GM18502 (cell line): ENCODE measurements around the gene SLCO3A1.
"Not testable (repeated sequence)": the region's sequence is repeated elsewhere in the genome, so short reads cannot be mapped to it uniquely, and the experiment has no call there.

ENCODE experiments used
- ATAC-seq: cut with Tn5 transposase; IDR thresholded peaks from one replicate; pipeline ENCODE4 v1.9.1; 2021; ENCODE audit warnings: mild to moderate bottlenecking; ENCODE audit not compliant: unreplicated experiment, poor library complexity

Gene SLCO3A1

DNA sequence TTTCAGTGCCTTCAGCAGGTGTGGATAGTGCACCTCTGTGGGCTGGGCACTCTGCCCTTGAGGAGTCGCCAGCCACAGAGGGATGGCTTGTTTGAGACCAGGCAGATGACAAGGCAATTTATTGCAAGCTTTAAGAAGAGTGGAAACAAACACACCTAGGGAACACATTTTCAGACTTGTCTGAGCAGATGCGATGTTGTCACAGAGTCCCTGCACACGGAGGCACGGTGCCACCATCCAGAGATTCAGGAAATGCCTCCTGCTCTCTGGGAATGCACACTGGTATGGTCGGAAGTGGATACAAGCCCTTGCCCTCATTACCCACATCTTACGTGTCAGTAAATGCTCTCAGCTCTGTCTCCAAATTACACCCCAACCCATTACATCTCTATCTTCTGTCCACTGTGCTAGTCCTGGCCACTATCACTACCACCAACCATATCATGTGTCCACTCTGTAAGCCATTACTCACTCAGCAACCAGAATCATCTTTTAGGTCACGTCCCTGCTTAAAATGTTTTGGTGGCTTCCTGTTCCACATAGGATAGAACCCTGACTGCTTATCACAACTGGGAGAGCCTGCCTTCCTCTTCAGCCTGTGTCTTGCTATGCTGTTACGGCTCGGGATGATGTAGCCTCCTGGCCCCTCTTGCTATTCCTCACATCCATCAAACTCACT is 196.9 kb downstream of the SLCO3A1 start:
- ATAC-seq = no peak

DNA sequence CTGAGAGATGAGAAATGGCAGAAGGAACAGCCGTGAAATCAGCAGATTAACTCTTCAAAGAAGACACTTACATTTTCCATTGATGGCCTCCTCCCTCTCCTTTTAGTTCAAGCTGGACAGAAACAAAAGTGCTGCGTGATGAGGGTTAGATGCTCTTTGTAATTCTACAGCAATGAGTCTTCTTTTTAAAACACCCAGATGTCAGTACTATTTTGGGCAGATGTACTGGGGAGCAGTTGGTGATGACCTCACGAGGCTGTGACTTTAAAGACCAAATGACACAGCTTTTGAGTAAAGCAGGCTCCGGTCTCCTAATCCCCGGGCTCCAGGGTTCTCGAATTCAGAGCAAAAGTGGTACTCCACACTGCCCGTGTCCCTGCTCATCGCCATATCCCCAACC is 198.2 kb downstream of the SLCO3A1 start:
- ATAC-seq = no peak

DNA sequence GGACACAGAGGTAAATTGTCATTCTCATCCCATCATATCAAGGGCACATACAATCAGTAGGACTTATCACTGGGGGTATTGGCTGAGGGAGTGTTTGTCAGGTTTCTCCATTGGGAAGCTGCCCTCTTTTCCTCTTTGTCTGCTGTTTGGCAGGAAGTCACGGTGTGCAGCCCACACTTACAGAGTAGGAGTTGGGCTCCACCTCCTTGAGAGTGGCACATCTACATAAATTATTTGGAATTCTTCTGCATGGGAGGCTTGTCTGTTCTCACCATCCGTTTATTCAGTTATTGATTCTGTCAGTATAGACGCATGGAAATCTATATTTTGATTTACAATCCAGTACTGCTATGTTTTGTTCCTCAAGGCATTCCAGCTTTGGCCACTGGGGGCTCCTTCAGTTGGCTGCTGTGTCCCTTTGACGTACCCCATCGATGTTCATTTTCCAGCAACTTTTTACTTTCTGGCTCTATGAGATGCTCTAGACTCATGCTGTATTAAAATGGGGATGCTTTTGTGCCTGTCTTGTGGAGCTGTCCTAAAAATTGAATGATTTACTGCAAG is 200.3 kb downstream of the SLCO3A1 start:
- no peak for ATAC-seq

DNA sequence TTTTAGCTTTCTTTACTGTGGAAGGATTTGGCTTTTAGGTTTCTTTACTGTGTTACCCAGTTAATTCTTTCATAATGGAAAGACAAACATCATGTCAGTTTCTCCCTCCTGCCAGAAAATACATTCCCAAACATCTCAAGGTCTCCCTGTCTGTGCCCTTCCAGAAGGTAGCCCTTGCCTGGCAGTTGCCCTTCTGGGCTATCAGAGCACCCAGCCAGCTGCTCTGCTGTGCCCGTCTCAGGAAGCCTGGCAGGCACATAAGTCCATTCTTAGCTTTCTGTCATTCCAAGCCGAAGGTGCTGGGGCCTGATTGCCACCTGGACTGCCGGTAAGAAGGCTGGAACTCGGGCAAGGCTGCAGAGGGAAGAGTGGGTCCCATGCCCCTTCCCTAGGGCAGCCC is 203.4 kb downstream of the SLCO3A1 start:
- ATAC-seq = no peak

DNA sequence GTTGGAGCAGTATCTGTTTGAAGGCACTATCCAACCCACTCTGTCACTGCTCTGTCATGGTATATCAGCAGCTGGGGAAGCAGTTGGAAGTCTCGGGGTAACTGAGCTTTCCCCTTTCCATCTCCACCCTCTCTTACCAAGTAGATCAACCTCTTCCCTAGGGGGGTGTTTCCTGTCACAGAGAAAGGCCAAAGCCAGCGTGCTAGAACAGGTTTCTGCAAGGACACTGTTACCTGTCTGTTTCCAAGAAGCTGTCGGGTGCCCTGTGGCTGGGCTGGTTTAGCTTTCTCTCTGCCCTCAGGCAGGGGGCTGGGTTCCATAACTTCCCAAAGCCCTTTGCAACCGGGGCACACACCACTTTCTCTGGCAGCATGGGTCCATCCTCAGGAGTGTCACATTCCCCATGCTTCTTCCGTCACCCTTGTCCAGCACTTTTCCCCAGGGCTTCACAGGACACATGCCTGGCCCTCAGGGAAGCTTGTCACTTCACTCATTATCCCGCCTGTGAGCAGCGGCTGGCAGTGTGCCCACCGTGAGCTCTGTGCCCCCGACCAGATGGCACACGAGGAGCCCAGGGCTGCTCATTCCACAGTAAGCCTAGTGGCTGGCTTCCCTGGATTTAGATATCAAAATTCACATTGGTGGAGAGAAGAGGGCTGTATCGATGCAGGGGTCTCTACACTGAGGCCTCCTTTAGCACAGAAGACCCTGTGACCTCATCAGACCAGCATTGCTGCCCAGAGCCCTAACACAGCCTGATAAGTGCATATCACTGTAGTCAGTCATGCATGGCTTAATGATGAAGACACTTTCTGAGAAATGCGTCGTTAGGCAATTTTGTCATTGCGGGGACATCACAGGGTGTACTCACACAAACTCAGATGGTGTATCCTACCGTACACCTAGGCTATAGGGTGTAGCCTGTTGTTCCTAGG is 205.8 kb downstream of the SLCO3A1 start:
- ATAC-seq = no peak

DNA sequence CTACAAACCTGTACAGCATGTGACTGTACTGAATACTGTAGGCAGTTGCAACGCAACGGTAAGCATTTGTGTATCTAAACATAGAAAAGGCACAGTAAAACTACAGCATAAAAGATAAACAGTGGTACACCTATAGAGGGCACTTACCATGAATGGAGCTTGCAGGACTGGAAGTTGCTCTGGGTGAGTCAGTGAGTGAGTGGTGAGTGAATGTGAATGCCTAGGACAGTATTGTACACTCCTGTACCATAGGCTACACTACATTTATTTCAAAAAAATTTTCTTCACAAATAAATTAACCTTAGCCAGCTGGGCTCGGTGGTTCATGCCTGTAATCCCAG is 206.4 kb downstream of the SLCO3A1 start:
- not testable (repeated sequence) for ATAC-seq

DNA sequence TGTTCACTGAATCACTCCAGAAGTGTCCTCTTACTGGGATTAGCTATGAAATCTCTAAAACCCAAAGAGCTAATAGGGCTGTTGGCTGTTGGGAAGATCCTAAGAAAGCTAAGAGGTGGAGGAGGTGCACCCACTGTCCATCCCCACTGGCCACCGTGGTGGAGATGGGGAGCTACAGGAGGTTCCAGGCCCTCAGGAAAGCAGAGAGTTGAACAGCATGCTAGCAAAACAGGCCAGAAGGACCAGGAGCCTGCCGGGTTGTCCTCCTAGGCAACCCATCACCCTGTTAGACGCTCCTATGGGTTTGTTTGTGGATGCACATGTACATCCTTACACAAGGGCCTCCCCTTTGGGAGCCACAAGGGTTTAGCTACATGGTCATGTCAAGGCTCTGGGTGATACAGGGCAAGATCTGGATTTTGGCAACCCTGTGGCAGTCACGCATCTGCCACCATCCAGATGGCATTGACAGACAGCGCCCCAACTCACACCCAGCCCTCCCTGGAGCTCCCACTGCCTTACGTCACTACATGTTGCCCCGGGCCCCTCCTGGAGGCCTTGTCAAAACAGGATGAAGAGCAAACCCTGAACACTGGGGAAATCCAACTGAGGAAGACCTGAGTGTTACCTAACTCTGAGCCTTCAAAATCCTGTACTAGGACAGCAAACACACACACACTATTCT is 208.1 kb downstream of the SLCO3A1 start:
- ATAC-seq = no peak

DNA sequence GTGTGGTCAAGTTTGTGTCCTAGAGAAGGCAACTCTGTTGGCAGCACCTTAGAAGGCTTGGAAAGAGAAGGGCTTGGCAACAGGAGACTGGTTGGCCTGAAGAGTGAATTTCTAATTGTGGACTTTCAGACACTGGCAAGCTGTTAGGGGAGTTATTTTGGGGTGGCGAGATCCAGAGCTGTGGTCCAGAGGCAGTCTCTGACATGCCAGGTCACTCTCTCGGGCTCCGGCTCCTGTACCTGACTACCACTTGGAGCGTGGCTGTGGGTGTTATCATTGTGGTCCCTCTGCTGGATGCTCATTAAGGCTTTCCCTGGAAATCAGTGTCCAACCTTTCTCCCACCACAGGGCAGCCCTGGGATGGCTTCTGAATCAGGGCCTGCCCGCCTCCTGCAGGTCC is 209.0 kb downstream of the SLCO3A1 start:
- no peak for ATAC-seq

DNA sequence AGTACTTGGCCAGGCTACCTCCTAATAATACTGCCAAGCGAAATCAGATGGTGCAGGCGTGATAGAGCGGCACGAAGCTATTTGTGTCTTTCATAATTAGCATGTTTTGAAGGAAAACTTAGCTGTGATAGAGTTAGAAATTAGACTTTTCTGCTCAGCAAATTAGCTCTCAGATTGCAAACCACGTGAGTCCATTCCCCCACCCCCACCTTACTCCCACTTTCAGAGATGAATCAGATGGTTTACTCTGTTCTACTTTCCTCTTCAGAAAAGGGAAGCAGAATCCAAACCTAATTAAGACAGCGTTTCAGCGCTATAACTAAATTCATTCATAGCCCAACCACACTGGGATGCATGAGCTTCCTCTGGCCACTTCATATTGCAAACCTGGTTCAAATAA is 214.6 kb downstream of the SLCO3A1 start:
- ATAC-seq = peak; percentile 39

DNA sequence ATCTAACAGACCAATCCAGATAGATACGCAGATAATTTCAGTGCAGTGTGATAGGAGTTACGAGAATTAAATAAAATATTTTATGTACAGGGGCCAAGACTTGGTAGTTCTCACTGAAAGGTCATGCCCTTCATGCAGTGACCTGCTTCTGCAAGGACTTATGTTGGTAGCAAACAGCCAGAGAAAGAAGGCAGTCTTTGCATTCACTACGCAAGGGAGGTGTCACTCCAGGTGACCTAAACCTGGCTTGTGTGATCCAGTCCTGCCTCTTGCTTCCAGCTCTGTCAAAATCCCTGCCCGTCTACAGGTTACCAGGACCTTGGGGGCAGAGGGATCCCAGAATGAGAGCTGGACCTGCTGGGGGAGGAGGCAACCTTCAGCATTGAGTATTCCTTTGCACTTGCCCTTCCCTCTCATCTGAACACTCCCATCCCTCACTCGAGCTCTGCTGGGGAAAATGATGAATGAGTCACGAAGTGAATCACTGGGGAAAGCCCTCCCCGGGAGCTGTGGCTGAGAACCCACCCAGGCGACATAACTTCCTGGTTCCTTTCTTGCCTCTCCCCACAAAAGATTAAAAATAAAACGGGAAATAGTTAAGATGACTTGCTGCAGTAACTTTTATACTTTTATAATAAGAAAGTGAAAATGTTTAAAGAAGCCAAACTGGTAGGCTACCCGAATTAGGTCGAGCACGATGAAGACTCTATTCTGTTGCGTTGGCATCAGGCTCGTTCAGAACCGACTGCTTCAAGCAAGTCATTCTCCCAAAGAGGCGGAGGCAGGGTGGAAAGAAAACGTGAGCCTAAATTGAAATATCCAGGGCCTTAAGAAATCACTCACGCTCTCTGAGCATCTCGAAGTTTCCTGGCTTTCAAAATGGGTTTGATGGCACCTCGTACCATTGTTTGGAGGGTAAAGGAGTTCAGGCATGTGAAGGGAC is 216.1 kb downstream of the SLCO3A1 start:
- peak; percentile 75 for ATAC-seq

DNA sequence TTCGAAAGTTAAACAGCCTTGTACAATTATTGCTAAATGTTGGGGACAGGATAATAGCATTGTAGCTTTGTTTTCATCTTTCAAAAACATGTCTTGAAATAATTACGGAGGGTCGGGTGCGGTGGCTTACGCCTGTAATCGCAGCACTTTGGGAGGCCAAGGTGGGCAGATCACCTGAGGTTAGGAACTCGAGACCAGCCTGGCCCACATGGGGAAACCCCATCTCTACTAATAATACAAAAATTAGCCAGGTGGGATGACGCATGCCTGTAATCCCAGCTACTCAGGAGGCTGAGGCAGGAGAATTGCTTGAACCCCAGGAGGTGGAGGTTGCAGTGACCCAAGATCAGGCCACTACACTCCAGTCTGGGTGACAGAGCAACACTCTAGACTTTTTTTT is 216.7 kb downstream of the SLCO3A1 start:
- ATAC-seq = not testable (repeated sequence)

DNA sequence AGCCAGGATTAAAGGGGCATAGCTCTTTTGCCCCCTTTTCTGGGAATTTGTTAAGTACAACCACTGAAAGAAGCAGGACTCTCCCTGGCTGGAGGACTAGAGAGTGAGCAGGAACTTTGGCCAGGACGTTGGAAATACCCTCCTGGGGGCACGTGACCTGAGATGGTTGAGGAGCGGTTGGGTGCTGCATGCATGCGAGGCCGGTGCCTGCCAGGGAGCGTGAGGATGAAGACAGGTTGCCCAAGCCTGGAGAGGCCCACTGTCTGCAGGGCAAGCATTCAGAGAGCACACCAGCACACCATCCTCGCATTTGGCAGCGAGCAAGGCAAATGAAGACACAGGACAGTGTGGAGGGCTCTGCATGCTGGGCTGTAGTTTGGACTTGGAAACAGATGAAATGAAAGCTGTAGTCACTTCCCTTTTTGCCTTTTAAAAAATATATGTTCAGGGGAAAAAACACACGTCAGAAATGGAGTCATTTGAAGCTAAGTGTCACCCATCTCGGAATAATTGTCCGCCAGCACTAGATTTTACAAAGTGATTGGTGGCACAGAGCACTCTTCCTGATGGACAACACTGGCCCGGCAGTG is 217.6 kb downstream of the SLCO3A1 start:
- ATAC-seq = no peak

DNA sequence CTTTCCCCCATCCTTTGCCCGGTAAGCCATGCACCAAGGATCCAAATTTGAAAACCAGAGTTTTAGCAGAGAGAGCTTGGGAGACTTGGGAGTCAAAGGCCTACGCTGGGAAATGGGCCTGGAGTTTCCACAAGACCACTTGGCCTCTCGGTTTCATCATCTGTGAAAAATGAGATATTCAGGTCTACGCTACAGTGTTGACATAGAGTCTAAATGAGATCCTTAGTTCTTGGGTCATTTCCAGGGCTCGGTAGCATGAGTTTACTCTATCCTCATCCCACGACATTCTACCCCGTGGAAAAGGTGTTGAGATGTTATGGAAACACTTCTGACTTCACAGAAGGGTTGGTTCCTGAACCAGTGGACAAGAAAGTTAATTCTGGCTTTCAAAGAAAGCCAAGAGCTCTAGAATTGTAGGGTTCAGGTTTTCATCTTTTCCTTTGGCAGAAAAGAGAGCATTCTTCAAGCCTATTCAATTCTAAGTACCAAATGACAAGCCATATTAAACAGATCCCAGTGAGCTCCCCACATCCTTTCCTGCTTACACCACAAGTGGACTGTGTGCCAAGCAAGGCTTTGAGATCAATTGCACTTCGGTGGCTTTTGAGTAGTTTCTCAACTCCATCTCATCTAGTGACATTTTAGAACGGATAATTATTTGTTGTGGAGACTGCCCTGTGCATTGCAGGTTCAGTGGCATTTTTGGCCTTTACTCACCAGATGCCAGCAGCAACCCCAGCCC is 219.7 kb downstream of the SLCO3A1 start:
- ATAC-seq = no peak

DNA sequence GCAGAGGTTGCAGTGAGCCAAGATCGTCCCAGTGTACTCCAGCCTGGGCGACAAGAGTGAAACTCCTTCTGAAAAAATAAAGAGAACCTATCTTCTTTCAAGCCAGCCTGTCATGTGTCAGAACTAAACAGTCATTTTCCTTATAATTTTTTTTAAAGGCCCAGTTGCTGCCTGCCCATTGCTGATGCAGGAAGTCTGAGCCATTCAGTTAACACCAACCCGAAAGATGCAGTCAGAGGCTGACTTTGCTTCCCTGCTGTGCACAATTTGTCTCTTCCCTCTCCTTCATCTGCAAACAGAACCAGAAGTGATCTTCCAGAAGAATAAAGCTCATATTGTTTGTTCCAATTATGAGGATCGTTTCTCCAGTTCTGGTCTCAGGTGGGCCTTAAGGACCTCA is 220.6 kb downstream of the SLCO3A1 start:
- no peak for ATAC-seq

DNA sequence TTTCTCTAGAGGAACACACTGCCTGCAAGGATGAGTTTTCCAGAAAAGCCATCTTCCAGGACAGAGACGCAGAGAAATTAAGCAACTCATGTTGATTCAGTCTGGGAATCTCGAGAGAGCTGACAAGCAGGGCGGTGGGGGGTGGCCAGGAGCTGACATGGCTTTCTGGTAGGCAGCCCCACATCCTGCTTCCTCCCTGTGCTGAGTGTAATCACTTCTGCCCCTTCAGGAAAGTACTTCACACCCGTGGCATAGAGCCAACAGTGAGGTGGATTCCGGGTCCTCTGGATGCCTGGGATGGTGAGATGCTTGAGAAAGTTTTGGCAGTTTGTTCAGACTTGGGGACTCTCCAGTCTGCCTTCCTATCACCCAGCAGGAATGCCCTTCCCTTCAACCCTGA is 221.1 kb downstream of the SLCO3A1 start:
- no peak for ATAC-seq

DNA sequence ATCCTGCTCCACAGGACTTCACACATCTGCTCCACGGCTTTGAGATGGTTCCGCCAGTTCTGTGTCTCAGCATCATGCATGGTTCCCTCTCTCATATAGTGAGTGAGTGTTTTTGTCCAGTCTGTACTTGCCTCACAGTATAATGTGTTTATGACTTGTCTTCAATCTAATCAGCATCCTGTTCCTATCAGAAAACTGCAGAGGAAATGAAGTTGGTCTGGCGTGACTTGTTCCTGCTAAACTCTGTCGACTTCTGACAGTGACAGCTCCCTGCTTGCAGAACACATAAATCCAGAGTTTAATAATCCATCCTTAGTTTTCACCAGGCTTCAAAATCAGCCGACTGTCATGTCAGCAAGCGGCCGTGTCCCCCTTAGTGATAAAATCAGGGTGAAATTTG is 222.3 kb downstream of the SLCO3A1 start:
- ATAC-seq = no peak

DNA sequence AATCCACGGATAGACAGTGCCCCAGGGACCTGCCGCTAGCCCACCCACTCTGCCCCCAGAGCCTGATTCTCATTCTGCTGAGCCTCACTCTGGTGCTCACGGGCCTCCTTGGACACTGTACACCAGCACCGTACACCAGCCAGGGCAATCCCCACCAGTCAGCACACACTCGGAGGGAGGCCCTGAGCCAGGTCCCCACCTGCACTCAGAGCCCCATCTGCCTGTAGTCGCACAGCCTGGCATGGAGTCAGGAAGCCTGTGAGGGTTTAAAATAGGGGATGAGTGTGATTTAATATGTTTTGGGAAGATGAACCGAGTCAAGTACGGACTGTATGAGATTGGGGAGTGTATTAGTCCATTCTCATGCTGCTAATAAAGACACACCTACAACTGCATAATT is 223.0 kb downstream of the SLCO3A1 start:
- ATAC-seq = no peak

DNA sequence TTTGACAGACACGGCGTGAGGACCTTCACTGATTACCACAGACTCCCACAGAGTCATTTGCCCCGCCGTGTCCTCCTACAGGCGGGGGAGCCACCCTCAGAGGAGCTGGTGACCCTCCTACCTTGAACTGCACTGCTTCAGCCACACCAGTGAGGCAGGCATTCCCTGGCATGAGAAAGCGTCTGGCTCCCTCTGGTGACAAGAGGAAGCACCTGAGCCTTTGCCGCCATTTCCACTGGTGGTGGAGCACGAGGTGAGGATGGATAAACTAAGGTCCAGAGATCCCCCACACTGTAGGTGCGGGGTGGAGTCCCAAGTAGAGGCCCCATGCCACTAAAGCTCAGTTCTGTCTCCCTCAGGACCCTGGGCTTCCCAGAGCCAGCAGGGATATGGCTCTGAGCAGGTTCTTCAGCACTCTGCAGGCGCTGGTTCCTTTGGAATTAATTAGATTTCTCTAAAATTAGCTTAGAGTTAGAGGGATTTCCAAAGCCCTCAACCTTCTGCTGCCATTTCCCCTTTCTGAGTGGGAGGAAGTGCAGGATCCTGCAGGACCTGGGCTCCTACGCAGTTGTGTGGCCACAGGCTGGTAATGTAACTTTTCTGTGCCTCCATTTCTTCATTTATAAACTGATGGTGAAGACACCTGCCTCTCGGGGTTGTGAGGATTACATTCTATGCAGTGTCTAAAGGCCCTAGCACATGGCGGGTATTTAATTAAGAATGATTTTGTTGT is 224.0 kb downstream of the SLCO3A1 start:
- peak; percentile 65 for ATAC-seq
